22Rv1 (cell line): ENCODE results near the gene SPRR4.

Source experiments
- CTCF ChIP-seq: fragments of 450-650 bp; IDR thresholded peaks from 2 replicates; pipeline ENCODE4 v1.5.1; 2017; ENCODE audit warnings: mild to moderate bottlenecking
- ZFX ChIP-seq: fragments of 450-650 bp; IDR thresholded peaks from 2 replicates; pipeline ENCODE4 v1.6.1; 2017; ENCODE audit warnings: antibody characterized with exemption, borderline replicate concordance

- TF ChIP-seq CTCF (no peak), ZFX (no peak)
Measured at GRCh38 chr1:152957561-152957960, 12.9 kb upstream of the SPRR4 start.
